Liver (tissue), 3 donors: ENCODE data around the gene FAM118A.
A peak's percentile ranks its signal among the peaks of the same experiment; 100 is the strongest.

Experiments used
- ATF3 ChIP-seq: IDR thresholded peaks from 2 replicates; pipeline ENCODE4 v1.6.1; 2016; ENCODE audit warnings: antibody characterized with exemption
- CTCF ChIP-seq: fragments of 150-350 bp; IDR thresholded peaks from 2 replicates; pipeline ENCODE4 v1.5.1; 2017; ENCODE audit warnings: improper control_type of control experiment, low read depth, low read length; ENCODE audit not compliant: missing input control
- FOXA1 ChIP-seq: IDR thresholded peaks from 2 replicates; pipeline ENCODE4 v1.6.1; 2016; ENCODE audit warnings: antibody characterized with exemption
- GABPA ChIP-seq, 2 donors: IDR thresholded peaks in 1 of 2; conservative IDR thresholded peaks in 1 of 2; 2 replicates each; pipeline ENCODE4 v1.6.1; 2016; ENCODE audit warnings: antibody characterized with exemption in 2 of 2, mild to moderate bottlenecking in 1 of 2, moderate library complexity in 1 of 2
- RAD21 ChIP-seq, 2 donors: IDR thresholded peaks; 2 replicates each; pipeline ENCODE4 v1.6.1; 2016; ENCODE audit warnings: antibody characterized with exemption in 2 of 2, mild to moderate bottlenecking in 2 of 2
- SP1 ChIP-seq: IDR thresholded peaks from 2 replicates; pipeline ENCODE4 v1.6.1; 2018; ENCODE audit warnings: antibody characterized with exemption, mild to moderate bottlenecking
- TAF1 ChIP-seq: conservative IDR thresholded peaks from 2 replicates; pipeline ENCODE4 v1.6.1; 2016; ENCODE audit warnings: antibody characterized with exemption, mild to moderate bottlenecking
- YY1 ChIP-seq: IDR thresholded peaks from 2 replicates; pipeline ENCODE4 v1.6.1; 2016; ENCODE audit warnings: antibody characterized with exemption, mild to moderate bottlenecking
- TF ChIP-seq, protein P1 (sequence below): IDR thresholded peaks from 2 replicates; pipeline ENCODE4 v1.6.1; 2016; ENCODE audit warnings: antibody characterized with exemption, mild to moderate bottlenecking
- TF ChIP-seq, protein P2 (sequence below): IDR thresholded peaks from 2 replicates; pipeline ENCODE4 v1.6.1; 2016; ENCODE audit warnings: antibody characterized with exemption
- donor health status: healthy.
- donor health status: healthy.

DNA sequence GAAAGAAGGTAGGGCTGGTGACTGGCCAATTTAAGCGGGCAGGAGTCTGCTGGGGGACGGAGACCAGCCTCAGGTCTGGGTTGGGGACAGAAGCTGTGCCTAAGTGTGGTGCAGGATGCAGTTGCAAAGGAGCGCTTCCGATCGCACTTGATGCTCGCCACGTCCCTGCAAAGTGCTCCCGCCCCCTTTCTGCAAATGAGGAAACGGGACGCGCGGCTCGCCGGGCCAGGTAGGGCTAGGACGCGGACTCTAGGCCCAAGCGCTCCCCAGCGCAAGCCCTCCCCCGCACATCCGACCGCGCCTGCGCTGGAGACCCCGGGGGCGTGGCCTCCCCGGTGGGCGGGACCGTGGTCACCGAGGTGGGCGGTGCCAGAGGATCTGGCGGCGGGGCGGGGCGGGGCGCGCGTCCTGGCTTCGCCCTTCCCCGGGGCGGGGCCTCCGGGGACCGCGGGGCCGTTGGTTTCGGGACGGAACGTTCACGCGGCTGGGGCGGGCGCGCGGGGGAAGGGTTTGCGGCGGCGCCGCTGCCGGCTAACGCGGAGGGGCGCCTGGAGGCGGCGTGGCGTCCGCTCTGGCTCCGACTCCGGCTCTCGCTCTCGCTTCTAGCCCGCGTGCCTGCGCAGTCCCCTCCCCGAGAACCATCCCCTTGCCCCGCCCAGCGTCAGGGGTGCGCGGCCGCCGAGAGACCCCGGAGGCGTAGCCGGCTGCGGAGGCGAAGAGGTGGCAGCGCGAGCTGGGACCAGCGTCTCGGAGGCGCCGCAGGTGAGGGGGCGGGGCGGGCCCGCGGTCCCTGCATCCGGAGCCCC, at the start of gene FAM118A:
- TF ChIP-seq CTCF (no peak), SP1 (peak; percentile 55), YY1 (no peak), RAD21 (IDR thresholded peaks at IDR 0.05) (peak in 1 of 2 donors; percentile 24), ATF3 (no peak), GABPA (IDR thresholded peaks at IDR 0.05 in 1 of 2, conservative IDR thresholded peaks at IDR 0.05 in 1 of 2) (peak in 1 of 2 donors; percentile 40), TAF1 (no peak), FOXA1 (no peak)
- TF ChIP-seq, protein P1, sequence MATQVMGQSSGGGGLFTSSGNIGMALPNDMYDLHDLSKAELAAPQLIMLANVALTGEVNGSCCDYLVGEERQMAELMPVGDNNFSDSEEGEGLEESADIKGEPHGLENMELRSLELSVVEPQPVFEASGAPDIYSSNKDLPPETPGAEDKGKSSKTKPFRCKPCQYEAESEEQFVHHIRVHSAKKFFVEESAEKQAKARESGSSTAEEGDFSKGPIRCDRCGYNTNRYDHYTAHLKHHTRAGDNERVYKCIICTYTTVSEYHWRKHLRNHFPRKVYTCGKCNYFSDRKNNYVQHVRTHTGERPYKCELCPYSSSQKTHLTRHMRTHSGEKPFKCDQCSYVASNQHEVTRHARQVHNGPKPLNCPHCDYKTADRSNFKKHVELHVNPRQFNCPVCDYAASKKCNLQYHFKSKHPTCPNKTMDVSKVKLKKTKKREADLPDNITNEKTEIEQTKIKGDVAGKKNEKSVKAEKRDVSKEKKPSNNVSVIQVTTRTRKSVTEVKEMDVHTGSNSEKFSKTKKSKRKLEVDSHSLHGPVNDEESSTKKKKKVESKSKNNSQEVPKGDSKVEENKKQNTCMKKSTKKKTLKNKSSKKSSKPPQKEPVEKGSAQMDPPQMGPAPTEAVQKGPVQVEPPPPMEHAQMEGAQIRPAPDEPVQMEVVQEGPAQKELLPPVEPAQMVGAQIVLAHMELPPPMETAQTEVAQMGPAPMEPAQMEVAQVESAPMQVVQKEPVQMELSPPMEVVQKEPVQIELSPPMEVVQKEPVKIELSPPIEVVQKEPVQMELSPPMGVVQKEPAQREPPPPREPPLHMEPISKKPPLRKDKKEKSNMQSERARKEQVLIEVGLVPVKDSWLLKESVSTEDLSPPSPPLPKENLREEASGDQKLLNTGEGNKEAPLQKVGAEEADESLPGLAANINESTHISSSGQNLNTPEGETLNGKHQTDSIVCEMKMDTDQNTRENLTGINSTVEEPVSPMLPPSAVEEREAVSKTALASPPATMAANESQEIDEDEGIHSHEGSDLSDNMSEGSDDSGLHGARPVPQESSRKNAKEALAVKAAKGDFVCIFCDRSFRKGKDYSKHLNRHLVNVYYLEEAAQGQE, result no peak
- TF ChIP-seq, protein P2, sequence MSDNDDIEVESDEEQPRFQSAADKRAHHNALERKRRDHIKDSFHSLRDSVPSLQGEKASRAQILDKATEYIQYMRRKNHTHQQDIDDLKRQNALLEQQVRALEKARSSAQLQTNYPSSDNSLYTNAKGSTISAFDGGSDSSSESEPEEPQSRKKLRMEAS, result no peak
